ENCODE measurements around the gene RAB11FIP3. TPM values are rescaled to one million over a fixed set of nuclear protein-coding genes. Genes with fewer than 3 reads are reported as not detected.

The RAB11FIP3 gene
- total and polyA plus RNA-seq, 11 donors = 19.3 to 39.9 (median 31.9) TPM

GRCh38 chr16:457732-458400, 32.4 kb downstream of the RAB11FIP3 start:
- H3K36me3 ChIP-seq = peaks cover 0 to 16% (median 13%) of the 10 kb centered on the region in 9 donors
- peaks cover 0 to 18% (median 16%) of the 10 kb centered on the region in 12 donors for H3K4me1 ChIP-seq
- no peaks in the 10 kb centered on the region for H3K9me3 ChIP-seq
- TF ChIP-seq POLR2A (IDR thresholded peaks at IDR 0.05) = no peak
- TF ChIP-seq CTCF (IDR thresholded peaks at IDR 0.05) = no peak
- H3K4me3 ChIP-seq = no peak overlapping the region
- DNase-seq (no peak), ATAC-seq (peak; percentile 6 to 87 (median 52))
- H3K27ac ChIP-seq = peak overlapping the region; percentile 5 to 83 (median 56)
- WGBS, 4 donors = 67 to 79% (median 70%) methylated on average over 13 to 14 of the region's 14 CpGs
- H3K27me3 ChIP-seq = no peaks in the 10 kb centered on the region
- intact Hi-C loops (cut with DNase I) = no loop called here

GRCh38 chr16:459761-460160, 34.3 kb downstream of the RAB11FIP3 start:
- Histone ChIP-seq H3K27me3 (no peaks in the 10 kb centered on the region), H3K4me3 (no peak overlapping the region), H3K4me1 (peaks cover 0 to 18% (median 16%) of the 10 kb centered on the region in 12 donors), H3K9me3 (no peaks in the 10 kb centered on the region), H3K27ac (no peak overlapping the region), H3K36me3 (peaks cover 0 to 31% (median 17%) of the 10 kb centered on the region in 9 donors)
- no peak for TF ChIP-seq POLR2A (IDR thresholded peaks at IDR 0.05)
- TF ChIP-seq CTCF (IDR thresholded peaks at IDR 0.05) = no peak
- no peak for DNase-seq
- no peak for ATAC-seq
- intact Hi-C loops (cut with DNase I) = no loop called here
- 93 to 95% (median 94%) methylated on average over 7 of the region's 7 CpGs for WGBS, 4 donors

- TF ChIP-seq POLR2A (IDR thresholded peaks at IDR 0.05) = no peak
- no peak for TF ChIP-seq CTCF (IDR thresholded peaks at IDR 0.05)
- H3K36me3 ChIP-seq = peaks cover 0 to 31% (median 17%) of the 10 kb centered on the region in 9 donors
- ATAC-seq (no peak), DNase-seq (no peak)
- H3K4me3 ChIP-seq = no peak overlapping the region
- intact Hi-C loops (cut with DNase I) = no loop called here
- H3K27ac ChIP-seq = no peak overlapping the region
- H3K27me3 ChIP-seq = no peaks in the 10 kb centered on the region
- no peaks in the 10 kb centered on the region for H3K9me3 ChIP-seq
- H3K4me1 ChIP-seq = peaks cover 0 to 18% (median 16%) of the 10 kb centered on the region in 12 donors
- WGBS, 4 donors = 88 to 94% (median 93%) methylated on average over 15 to 20 of the region's 20 CpGs
These were observed 35.3 kb downstream of the RAB11FIP3 start for GRCh38 chr16:460787-461186.

GRCh38 chr16:463071-463470, 37.6 kb downstream of the RAB11FIP3 start:
- Histone ChIP-seq H3K36me3 (peaks cover 0 to 31% (median 17%) of the 10 kb centered on the region in 9 donors), H3K9me3 (no peaks in the 10 kb centered on the region), H3K27me3 (no peaks in the 10 kb centered on the region), H3K4me3 (no peak overlapping the region), H3K27ac (no peak overlapping the region), H3K4me1 (peaks cover 0 to 4% (median 1%) of the 10 kb centered on the region in 12 donors)
- WGBS, 4 donors = 86 to 89% (median 88%) methylated on average over 11 of the region's 11 CpGs
- ATAC-seq (no peak), DNase-seq (no peak)
- intact Hi-C loops (cut with DNase I) = no loop called here
- no peak for TF ChIP-seq POLR2A (IDR thresholded peaks at IDR 0.05)
- no peak for TF ChIP-seq CTCF (IDR thresholded peaks at IDR 0.05)

Measured in heart left ventricle (tissue), 16 donors.